Stimulated activated CD8-positive, alpha-beta memory T cell treated with anti-CD3 and anti-CD28 coated beads, Interleukin-12 subunit alpha, Interleukin-12 subunit beta, amount 100 ng/mL, for 24 hours (primary cell): ENCODE results near the gene KIAA0586.
"Not testable (repeated sequence)": the region's sequence is repeated elsewhere in the genome, so short reads cannot be mapped to it uniquely, and the experiment has no call there.

Experiments
- DNase-seq: peaks from one replicate; pipeline ENCODE4 v3.0.0-alpha.2; 2020; ENCODE audit errors: extremely low read depth

The KIAA0586 gene

GRCh38 chr14:58427281-58428117, at the start of gene KIAA0586, which contains the start of gene TIMM9:
Gene KIAA0586 (plus strand): TSS chr14:58427719. CDS start chr14:58428265, 546 bp downstream.
Gene TIMM9 (minus strand): TSS chr14:58427531. CDS start chr14:58411945, 15,586 bp downstream.
- DNase-seq = peak; percentile 92

- no peak for DNase-seq
Observed at GRCh38 chr14:58390830-58391229, 36.7 kb upstream of the KIAA0586 start.

- no peak for DNase-seq
Observed at GRCh38 chr14:58395562-58395811, 32.0 kb upstream of the KIAA0586 start.

- peak; percentile 36 for DNase-seq
Observed at GRCh38 chr14:58395812-58396788, 31.4 kb upstream of the KIAA0586 start, which contains the start of gene TOMM20L. Gene TOMM20L (plus strand): TSS chr14:58395930. CDS start chr14:58395958, 28 bp downstream.

GRCh38 chr14:58397156-58397555, 30.4 kb upstream of the KIAA0586 start:
- DNase-seq = no peak

- no peak for DNase-seq
Observed at GRCh38 chr14:58398495-58398894, 29.0 kb upstream of the KIAA0586 start.

GRCh38 chr14:58398895-58399294, 28.6 kb upstream of the KIAA0586 start:
- no peak for DNase-seq

GRCh38 chr14:58401587-58401986, 25.9 kb upstream of the KIAA0586 start:
- no peak for DNase-seq

- no peak for DNase-seq
Observed at GRCh38 chr14:58408681-58409215, 18.8 kb upstream of the KIAA0586 start.

- no peak for DNase-seq
Observed at GRCh38 chr14:58414845-58415244, 12.7 kb upstream of the KIAA0586 start.

- DNase-seq = no peak
Observed at GRCh38 chr14:58415636-58416547, 11.6 kb upstream of the KIAA0586 start.

GRCh38 chr14:58416934-58417333, 10.6 kb upstream of the KIAA0586 start:
- DNase-seq = not testable (repeated sequence)

GRCh38 chr14:58426670-58427280, 744 bp upstream of the KIAA0586 start:
- DNase-seq = peak; percentile 16

- DNase-seq = no peak
Observed at GRCh38 chr14:58428118-58428683, 682 bp downstream of the KIAA0586 start.

GRCh38 chr14:58430156-58430555, 2.6 kb downstream of the KIAA0586 start:
- DNase-seq = no peak

GRCh38 chr14:58439476-58439875, 12.0 kb downstream of the KIAA0586 start:
- no peak for DNase-seq

- DNase-seq = no peak
Observed at GRCh38 chr14:58444627-58445026, 17.1 kb downstream of the KIAA0586 start.

- DNase-seq = no peak
Observed at GRCh38 chr14:58455593-58456265, 28.2 kb downstream of the KIAA0586 start.

GRCh38 chr14:58460772-58461171, 33.3 kb downstream of the KIAA0586 start:
- no peak for DNase-seq

- no peak for DNase-seq
Observed at GRCh38 chr14:58463147-58463546, 35.6 kb downstream of the KIAA0586 start.
